H7 (cell line): ENCODE data around the gene ACAD9. TPM values are rescaled to one million over a fixed set of nuclear protein-coding genes. Genes with fewer than 3 reads are reported as not detected.
"Not testable (repeated sequence)": the region's sequence is repeated elsewhere in the genome, so short reads cannot be mapped to it uniquely, and the experiment has no call there.

ENCODE experiments used
- DNase-seq: peaks from one replicate; pipeline ENCODE4 v3.0.0; 2012
- H3K27me3 ChIP-seq: 2 replicates; pipeline ENCODE4 v1.6.0; 2011; ENCODE audit warnings: mild to moderate bottlenecking, low read length; ENCODE audit not compliant: control insufficient read depth, insufficient read depth
- H3K36me3 ChIP-seq: replicated peaks from 2 replicates; pipeline ENCODE4 v1.5.1; 2011; ENCODE audit warnings: low read length; ENCODE audit not compliant: control insufficient read depth, insufficient read depth
- H3K4me3 ChIP-seq: 2 replicates; pipeline ENCODE4 v1.5.1; 2011; ENCODE audit warnings: low read depth, mild to moderate bottlenecking, control low read depth, low read length, moderate library complexity; ENCODE audit not compliant: insufficient read depth
- total RNA-seq: library from RNA; depleted of rRNA; stranded (reverse); fragments of >200 nt; shearing (Covaris generic); gene quantifications from 2 replicates; pipeline ENCODE4 v1.2.3, GENCODE V29; 2014

ACAD9 gene
- total RNA-seq, 1 experiment from 2014 or later = 20.1 TPM

DNA sequence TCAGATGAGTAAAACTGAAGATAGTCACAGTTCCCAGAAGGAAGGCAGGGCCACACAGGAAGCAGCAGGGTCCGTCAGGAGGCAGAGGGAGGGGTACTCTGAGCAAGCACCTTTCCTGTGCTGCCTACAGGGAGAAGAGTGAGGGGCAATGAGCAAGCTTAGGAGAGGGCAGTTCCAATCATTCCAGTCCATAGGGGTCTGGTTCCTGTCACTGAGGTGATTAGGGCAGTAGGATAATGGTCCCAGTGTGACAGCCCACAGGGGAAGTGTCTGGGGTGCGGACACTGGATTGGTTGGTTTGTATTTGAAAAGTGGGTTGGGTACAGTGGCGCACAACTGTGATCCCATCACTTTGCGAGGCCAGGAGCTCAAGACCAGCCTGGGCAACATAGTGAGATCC, 7.1 kb upstream of the ACAD9 start:
- Histone ChIP-seq H3K4me3 (no peak overlapping the region), H3K27me3 (no peaks in the 10 kb centered on the region), H3K36me3 (no peaks in the 10 kb centered on the region)
- no peak for DNase-seq

DNA sequence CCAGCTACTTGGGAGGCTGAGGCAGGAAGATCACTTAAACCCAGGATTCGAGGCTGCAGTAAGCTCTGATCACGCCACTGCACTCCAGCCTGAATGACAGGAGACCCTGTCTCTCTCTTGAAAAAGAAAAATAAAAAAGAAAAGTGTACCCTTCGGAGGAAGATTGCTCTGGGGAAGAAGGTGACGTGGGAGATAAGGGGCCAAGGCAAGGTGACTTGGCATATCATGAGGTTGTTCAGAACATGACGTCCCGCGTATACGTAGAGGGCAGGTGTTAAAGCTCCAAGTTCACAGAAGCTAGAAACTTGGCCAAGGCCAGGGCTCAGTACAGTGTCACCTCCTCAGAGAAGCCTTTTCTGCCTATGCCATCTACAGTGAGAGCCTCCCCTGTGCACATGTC, 6.7 kb upstream of the ACAD9 start:
- Histone ChIP-seq H3K27me3 (no peaks in the 10 kb centered on the region), H3K4me3 (no peak overlapping the region), H3K36me3 (no peaks in the 10 kb centered on the region)
- DNase-seq = no peak

DNA sequence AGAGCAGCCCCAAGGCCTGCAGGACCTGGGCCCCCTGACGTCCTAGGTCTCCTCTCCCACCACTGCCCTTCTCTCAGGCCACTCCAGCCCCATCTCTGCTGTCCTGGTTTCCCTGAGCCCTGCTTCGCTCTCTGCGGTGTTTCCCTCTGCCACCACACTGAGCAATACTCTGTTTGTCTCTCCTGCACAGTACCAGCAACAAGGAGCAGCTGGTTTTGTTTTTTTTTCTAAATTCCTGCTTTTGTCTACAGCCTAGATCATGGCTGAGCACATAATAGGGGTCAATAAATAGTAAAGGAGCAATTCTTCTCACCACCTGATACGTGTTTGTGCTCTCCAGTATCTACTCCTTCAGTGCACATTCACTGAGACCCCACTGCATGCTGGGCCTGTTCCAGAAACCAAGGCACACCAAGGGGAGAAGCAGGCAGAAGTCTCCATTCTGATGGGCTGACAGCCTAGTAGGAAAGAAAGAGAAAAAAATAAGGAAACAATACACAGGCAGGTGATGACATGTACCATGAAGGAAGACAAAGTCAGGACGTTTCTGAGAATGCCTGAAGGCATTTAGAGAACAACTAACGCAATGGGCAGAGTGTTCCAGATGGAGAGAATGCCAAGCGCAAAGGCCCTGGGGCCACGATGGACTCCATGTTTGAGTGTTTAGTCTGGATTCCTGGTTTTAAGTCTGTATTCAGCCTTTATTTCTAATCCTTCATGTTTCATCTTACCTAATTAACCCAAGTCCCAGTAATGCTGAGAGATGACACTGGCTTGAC, 6.0 kb upstream of the ACAD9 start:
- H3K4me3 ChIP-seq = no peak overlapping the region
- H3K27me3 ChIP-seq = no peaks in the 10 kb centered on the region
- H3K36me3 ChIP-seq = no peaks in the 10 kb centered on the region
- no peak for DNase-seq

DNA sequence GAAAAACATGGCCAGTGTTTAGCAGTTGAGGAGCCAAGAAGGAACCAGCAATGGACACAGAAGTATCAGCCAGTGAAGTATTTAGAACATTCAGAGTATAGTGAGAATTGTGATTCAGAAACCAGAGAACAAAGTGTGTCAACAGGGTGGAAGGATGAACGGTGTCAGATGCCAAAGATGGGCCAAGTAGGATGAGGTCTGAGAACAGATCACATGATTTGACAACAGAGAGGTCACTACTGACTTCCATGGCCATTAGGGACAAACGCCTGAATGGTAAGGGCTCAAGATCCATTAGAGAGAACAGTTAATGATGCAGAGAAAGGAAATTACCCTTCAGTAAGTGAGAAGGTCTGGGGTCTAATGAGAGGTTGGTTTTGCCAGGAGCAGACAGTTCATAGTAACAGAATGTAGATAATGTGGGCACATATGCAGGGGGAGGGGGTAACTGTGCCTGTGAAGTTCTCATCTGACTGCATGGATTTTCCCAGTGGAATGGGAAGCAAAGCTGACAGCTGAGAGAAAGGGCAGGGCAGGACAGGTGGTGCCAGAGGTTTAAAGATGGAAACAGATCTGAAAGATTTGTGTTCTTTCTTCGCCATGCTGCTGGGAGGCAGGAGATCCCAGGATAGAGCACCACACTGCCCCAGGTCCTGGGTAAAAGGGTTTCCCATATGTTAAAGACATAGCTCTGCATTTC, 4.8 kb upstream of the ACAD9 start:
- DNase-seq = no peak
- no peak overlapping the region for H3K4me3 ChIP-seq
- H3K36me3 ChIP-seq = no peaks in the 10 kb centered on the region
- no peaks in the 10 kb centered on the region for H3K27me3 ChIP-seq

DNA sequence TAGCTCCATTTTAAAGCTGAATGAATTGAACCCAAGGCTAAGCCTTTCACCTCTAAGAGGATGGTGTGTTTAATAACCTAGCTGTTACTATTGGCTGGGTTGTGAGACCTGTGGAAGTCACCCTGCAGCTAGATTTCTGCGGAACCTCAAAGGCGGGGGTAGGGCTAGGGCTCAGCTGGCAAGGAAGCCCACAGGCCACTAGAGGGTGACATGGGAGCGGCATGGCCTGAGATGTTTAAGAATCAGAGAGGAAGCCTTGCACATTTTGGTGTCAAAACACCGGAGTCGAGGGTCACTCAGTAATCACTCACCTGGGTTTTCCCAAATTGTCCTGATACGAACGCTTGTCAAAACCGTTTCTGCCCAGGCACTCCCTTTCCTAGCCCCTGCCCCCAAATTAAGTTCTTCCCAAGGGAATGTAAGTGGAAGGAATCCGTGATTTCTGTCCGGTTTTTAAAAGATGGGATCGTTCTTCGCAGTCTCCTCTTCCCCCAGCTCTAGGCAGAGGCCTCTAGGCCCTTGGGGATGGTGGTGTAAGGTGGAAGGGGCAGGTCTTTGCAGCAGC, 3.8 kb upstream of the ACAD9 start:
- DNase-seq = peak; percentile 86
- Histone ChIP-seq H3K27me3 (no peaks in the 10 kb centered on the region), H3K36me3 (no peaks in the 10 kb centered on the region), H3K4me3 (no peak overlapping the region)

DNA sequence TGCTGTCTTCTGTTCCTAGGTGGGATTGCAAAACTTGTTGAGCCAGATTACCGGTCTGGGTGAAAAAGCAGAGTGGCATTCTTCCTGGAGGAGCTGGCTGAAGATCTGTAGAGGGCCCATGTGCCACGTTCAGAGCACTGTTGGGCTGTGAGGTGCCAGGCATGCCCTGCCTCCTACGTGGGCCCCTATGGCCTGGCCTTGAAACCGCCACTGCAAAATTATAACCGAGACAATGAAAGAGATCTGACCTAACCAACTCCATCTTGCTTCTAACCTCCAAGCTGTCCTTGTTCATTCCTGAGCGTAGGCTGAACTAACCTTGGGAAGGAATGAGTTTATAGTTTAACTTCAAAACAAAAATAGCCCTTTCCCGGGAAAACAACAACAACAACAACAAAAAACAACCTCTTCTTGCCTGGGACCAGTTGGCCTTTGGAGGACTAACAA, 1.4 kb upstream of the ACAD9 start:
- no peak for DNase-seq
- Histone ChIP-seq H3K27me3 (no peaks in the 10 kb centered on the region), H3K4me3 (peak overlapping the region; percentile 87; the same call in 1 of the 2 replicates), H3K36me3 (peaks cover 2% of the 10 kb centered on the region; the same call in 1 of the 2 replicates)

DNA sequence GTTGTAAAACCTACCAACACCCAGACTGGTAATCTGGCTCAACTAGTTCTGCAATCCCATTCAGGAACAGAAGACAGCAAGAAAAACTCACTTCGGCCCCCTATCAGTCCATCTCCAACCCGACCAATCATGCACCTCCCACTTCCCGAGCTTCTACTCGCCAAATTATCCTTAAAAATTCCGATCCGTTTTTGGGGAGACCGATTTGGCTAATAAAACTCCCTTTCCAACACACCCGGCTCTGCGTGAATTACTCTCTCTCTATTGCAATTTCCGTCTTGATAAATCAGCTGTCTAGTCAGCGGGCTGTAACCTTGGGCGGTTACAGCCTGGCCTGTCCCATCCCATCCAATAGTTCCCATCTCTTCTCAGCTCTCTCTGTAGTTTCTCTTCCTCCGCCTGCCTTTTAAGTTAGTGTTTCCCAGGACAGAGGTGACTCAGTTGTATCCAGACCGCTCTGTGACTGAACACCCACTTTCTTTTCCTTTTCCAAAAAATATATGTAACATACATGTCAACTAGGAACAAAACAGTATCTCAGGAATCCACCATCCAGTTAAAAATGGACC, 780 bp upstream of the ACAD9 start:
- Histone ChIP-seq H3K36me3 (peaks cover 2% of the 10 kb centered on the region; the same call in 1 of the 2 replicates), H3K27me3 (no peaks in the 10 kb centered on the region), H3K4me3 (peak overlapping the region; percentile 87)
- DNase-seq = peak; percentile 49

DNA sequence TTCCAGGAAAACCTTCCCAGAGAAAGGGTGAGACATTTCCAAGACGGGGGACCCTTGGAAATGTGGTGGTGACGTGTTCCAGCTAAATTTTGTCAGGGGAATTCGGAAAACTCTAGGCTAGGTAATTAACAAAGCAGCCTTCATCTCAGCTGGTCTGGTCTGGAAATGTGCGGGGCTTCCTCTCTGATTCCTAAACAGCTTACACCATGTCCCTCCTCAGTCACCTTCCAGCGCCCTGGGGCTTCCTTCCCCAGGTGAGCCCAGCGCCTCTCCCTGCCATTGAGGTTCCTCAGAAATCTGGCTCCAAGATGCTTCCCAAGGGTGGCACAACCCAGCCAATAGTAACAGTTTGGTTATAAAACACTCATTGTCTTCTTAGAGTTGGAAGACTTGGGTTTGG, 571 bp downstream of the ACAD9 start:
- H3K27me3 ChIP-seq = no peaks in the 10 kb centered on the region
- peaks cover 2% of the 10 kb centered on the region; the same call in 1 of the 2 replicates for H3K36me3 ChIP-seq
- H3K4me3 ChIP-seq = peak overlapping the region; percentile 87
- no peak for DNase-seq

DNA sequence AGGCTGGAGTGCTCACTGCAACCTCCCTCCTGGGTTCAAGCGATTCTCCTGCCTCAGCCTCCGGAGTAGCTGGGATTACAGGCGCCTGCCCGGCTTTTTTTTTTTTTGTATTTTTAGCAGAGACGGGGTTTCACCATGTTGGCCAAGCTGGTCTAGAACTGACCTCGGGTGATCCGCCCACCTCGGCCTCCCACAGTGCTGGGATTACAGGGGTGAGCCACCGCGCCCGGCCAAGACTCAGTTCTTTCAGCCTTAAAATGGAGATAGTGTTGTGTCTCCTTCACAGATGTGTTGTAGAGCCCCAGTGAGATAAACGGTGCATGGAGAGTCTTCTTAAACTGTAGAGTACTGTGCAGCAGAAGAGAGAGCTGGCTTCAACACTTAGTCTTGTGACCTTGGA, 1.0 kb downstream of the ACAD9 start:
- not testable (repeated sequence) for DNase-seq, H3K36me3 ChIP-seq, H3K27me3 ChIP-seq
- H3K4me3 ChIP-seq = peak overlapping the region; percentile 87; the same call in 1 of the 2 replicates

DNA sequence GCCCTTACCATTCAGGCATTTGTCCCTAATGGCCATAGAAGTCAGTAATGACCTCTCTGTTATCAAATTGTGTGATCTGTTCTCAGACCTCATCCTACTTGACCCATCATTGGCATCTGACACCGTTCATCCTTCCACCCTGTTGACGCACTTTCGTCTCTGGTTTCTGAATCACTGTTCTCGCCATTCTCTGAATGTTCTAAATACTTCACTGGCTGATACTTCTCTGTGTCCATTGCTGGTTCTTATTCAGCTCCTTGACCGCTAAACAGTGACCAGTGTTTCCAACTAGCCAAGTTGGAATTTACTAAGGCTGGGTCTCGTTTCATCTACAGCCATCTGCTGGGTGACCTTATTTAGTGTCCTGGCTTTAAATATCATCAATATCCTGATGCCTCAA, 2.2 kb downstream of the ACAD9 start:
- H3K4me3 ChIP-seq = no peak overlapping the region
- no peak for DNase-seq
- H3K27me3 ChIP-seq = no peaks in the 10 kb centered on the region
- H3K36me3 ChIP-seq = peaks cover 2% of the 10 kb centered on the region; the same call in 1 of the 2 replicates

DNA sequence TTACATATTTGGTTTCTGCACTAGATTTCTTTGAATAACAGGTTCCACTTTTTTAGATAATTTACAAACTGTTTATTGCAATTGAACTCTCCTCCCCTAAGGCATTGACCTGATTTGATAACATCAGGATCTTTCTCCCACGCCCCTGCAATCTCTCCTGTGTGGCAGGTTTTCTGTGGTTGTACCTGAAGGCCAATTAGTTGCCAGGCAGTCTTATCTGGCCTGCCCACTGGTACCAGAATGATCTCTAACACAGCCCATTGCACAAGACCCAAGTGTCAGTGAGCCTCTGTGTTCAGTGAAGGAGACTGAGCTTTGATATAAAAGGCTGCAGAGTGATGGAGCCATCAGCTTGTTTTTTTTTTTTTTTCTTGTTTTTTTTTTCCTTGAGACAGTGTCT, 3.3 kb downstream of the ACAD9 start:
- DNase-seq = no peak
- Histone ChIP-seq H3K27me3 (no peaks in the 10 kb centered on the region), H3K36me3 (peaks cover 2% of the 10 kb centered on the region), H3K4me3 (no peak overlapping the region)

DNA sequence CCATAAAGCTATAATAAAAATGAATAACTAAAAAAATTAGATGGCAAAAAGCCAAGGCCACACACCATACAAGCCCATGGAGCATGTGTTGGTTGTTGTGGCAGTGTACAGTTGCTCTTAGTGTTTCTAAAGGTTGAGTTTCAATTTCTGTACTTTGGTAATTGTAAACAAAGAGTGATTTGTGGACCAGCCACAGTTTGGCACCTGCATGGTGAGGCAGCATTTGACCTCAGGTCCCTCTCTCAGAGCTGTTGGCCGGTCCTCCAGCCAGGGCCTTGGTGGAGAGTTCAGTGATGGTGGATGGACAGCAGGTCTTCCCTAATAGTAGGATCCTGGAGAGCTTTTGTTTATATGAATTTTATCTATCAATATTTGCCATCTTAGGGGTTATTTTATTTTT, 5.6 kb downstream of the ACAD9 start:
- Histone ChIP-seq H3K27me3 (no peaks in the 10 kb centered on the region), H3K4me3 (no peak overlapping the region), H3K36me3 (peaks cover 2% of the 10 kb centered on the region)
- no peak for DNase-seq

DNA sequence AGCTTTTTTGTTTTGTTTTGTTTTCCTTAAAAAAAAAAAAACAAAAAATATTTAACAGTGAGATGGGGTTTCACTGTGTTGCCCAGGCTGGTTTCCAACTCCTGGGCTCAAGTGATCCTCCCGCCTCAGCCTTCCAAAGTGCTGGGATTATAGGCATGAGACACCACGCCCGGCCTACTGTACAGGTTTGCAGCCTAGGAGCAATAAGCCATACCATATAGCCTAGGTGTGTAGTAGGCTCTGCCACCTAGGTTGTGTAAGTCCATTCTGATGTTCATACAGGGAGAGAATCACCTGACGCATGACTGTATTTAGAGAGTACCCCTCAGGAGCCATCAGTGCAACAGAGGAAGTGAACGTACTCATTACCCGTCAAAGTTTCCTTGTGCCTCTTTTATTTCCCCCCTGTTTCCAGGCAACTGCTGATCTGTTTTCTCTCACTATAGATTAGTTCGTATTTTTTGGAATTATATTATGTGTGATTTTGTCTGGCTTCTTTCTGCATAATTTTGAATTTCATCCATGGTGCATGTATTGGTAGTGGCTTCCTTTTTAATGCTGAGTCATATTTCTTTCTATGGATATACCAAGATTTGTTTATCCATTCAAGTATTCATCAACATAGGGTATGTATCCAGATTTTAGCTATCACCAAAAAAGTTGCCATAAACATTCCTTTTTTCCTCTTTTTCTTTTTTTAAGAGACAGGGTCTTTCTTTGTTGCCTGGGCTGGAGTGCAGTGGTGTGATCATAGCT, 9.9 kb downstream of the ACAD9 start:
- no peak for DNase-seq
- H3K4me3 ChIP-seq = no peak overlapping the region
- peaks cover 6% of the 10 kb centered on the region for H3K36me3 ChIP-seq
- no peaks in the 10 kb centered on the region for H3K27me3 ChIP-seq
